ENCODE measurements around the gene TICAM1. TPM values are rescaled to one million over a fixed set of nuclear protein-coding genes. Genes with fewer than 3 reads are reported as not detected.

Gene TICAM1
- total and polyA plus RNA-seq, 2 of the 13 experiments (the other 11 are each of a cell fraction or from before 2014, with no cell fraction given): 0.33 to 0.95 TPM

GRCh38 chr19:4867534-4868285 is 36.2 kb upstream of the TICAM1 start, which contains the start of gene PLIN3 (continued):
- TF ChIP-seq ZNF687 (CRISPR knock-in tag; IDR thresholded peaks at IDR 0.05) (peak; percentile 80), UBTF (CRISPR knock-in tag; IDR thresholded peaks at IDR 0.05) (peak; percentile 48), ZNF644 (CRISPR knock-in tag; IDR thresholded peaks at IDR 0.05; ENCODE audit: low read depth) (0 out of 2 replicates have a peak, but pooled peaks have one; percentile 19), SP2 (CRISPR knock-in tag; IDR thresholded peaks at IDR 0.05) (peak; percentile 96), JUNB (CRISPR knock-in tag; IDR thresholded peaks at IDR 0.05; ENCODE audit: borderline replicate concordance) (no peak; the same call in 1 of the 2 replicates), ZNF276 (CRISPR knock-in tag; IDR thresholded peaks at IDR 0.05; ENCODE audit: low read depth) (no peak), ZNF430 (CRISPR knock-in tag; IDR thresholded peaks at IDR 0.05) (no peak; the same call in 1 of the 2 replicates), E2F5 (CRISPR knock-in tag; conservative IDR thresholded peaks at IDR 0.05) (no peak), MXI1 (IDR thresholded peaks at IDR 0.05; ENCODE audit: borderline replicate concordance, low read depth, low read length) (no peak; the same call in 2 of the 3 replicates), ZNF597 (CRISPR knock-in tag; IDR thresholded peaks at IDR 0.05) (no peak), KAT2B (IDR thresholded peaks at IDR 0.05; ENCODE audit: borderline replicate concordance, low read depth, low read length) (no peak), AGO2 (optimal IDR thresholded peaks at IDR 0.05; ENCODE audit: low read depth, low read length) (no peak), CENPBD1 (CRISPR knock-in tag; IDR thresholded peaks at IDR 0.05; ENCODE audit: borderline replicate concordance, low read depth) (0 out of 2 replicates have a peak, but pooled peaks have one; percentile 48), ZNF510 (CRISPR knock-in tag; IDR thresholded peaks at IDR 0.05; ENCODE audit: low read depth) (no peak), TERF1 (CRISPR knock-in tag; IDR thresholded peaks at IDR 0.05) (no peak), ZSCAN9 (CRISPR knock-in tag; IDR thresholded peaks at IDR 0.05; ENCODE audit: borderline replicate concordance) (no peak)

All from HepG2 (cell line).